ENCODE data around the gene MGAT4B.
"Not testable (repeated sequence)": the region's sequence is repeated elsewhere in the genome, so short reads cannot be mapped to it uniquely, and the experiment has no call there.

The MGAT4B gene

GRCh38 chr5:179806250-179807048 lies at the start of gene MGAT4B:
MGAT4B (minus strand) TSS chr5:179806866; CDS start chr5:179806583, 283 bp downstream.
- peak; percentile 71 for DNase-seq

DNA sequence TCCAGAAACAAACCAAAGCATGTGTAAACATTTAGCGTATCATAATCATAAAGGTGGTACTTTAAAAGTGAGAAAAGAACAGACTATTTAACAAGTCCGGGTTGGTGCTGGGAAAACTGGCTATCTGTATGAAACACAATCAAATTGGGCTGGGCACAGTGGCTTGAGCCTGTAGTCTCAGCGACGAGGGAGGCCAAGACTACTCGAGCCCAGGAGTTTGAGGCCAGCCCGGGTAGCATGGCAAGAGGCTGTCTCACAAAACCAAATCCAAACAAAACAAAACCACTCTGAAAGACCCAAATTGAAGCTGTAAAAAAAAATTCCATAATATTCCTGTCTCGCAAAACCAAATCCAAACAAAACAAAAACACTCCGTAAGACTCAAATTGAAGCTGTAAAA lies 47.7 kb upstream of the MGAT4B start:
- no peak for DNase-seq

GRCh38 chr5:179852993-179853547 lies 46.4 kb upstream of the MGAT4B start:
- DNase-seq: no peak

DNA sequence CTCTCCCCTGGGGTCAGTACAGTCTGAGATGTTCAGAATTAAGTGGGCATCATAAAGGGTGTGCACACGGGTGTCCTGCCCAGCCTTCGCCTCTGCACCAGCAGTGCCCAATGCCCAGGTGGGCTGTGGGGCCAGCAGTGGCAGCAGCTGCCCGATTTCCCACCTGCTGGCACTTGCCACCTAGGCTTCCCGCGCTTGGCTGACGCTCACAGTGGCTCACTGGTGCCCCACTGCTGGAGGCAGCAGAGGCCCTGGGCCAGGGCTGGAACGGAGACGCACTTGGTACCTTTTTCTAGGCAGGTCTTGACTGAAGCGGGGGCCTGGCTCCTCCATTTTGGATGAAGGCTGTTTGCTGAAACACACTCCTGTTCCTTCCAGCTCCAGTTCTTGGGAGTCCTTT lies 35.0 kb upstream of the MGAT4B start:
- no peak for DNase-seq

GRCh38 chr5:179840766-179841165 lies 34.1 kb upstream of the MGAT4B start:
- DNase-seq: no peak

DNA sequence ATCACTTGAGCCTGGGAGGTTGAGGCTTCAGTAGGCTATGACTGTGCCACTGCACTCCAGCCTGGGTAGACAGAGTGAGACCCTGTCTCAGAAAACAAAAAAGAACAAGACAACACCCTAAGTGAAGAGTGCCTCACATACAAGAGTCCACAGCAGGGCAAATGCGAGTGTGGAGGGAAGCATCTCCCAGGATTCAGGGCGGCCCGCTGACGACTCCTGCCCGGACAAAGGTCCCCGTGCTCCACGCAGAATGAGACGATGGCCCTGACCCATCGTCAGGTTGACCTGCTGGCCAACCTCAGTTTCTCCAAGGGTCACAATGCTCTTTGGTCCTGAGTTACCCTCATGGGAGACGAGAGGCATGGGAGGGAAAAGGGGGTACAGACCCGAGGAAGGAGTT lies 33.7 kb upstream of the MGAT4B start:
- no peak for DNase-seq

DNA sequence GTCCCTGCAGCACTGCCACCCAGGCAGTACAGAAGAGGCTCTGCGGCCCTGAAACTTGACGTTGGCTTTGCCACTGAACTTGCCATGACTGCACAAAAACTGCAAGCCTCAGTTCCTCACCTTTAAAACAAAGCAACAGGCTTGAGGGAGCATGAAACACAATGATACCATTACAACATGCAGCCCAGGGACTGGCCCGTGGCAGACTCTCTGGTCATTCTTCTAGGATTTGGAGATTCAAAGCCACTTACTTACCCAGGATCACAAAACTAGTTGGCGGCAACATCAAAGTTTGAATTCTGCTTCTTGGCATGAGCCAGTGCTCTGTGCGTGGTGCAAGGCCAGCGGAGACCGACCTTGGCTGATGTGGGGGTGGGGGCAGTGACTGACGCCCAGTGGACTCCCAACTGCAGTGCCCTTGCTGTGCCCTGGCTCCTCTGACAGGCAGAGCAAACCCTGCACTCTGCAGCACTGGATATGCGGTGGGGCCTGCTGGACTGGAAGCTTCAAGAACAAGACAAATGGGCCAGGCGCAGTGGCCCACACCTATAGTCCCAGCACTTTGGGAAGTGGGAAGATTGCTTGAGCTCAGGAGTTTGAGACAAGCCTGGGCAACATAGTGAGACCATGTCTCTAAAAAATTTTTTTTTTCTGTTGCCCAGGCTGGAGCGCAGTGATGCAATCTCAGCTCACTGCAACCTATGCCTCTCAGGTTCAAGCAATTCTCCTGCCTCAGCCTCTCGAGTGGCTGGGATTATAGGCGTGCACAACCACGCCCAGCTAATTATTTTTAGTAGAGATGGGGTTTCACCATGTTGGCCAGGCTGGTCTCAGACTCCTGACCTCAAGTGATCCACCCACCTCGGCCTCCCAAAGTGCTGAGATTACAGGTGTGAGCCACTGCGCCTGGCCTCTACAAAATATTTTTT lies 32.9 kb upstream of the MGAT4B start:
- DNase-seq: no peak

GRCh38 chr5:179837076-179838011 lies 30.7 kb upstream of the MGAT4B start:
- DNase-seq: no peak

GRCh38 chr5:179836225-179837019 lies 29.8 kb upstream of the MGAT4B start:
- DNase-seq: peak; percentile 59

GRCh38 chr5:179834871-179835270 lies 28.2 kb upstream of the MGAT4B start:
- not testable (repeated sequence) for DNase-seq

- DNase-seq: no peak
These were observed 27.5 kb upstream of the MGAT4B start for GRCh38 chr5:179834120-179834519.

GRCh38 chr5:179833709-179834070 lies 27.0 kb upstream of the MGAT4B start:
- no peak for DNase-seq

DNA sequence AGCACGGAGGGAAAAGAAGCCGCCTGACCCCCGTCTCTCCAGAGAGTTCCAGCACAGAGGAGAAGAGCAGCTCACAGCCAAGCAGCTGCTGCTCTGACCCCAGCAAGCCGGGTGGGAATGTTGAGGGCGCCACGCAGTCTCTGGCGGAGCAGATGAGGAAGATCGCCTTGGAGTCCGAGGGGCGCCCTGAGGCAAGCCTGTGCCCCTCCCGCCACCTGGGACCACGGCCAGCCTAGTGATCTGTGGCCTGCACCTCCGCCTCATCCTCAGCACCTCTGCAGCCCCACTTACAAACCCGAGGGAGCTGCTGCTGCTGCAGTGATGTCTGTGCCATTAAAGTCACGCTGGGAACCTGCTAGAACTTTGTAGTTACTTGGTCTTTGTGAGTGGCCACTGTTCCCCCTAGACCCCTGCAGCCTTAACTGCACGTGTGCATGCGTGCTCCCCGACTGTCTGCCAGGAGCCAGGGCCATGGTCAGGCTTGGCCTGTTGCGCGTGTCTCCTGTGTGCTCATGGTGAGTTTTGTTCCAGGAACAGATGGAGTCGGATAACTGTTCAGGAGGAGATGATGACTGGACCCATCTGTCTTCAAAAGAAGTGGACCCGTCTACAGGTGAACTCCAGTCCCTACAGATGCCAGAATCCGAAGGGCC lies 26.5 kb upstream of the MGAT4B start:
- DNase-seq: no peak

DNA sequence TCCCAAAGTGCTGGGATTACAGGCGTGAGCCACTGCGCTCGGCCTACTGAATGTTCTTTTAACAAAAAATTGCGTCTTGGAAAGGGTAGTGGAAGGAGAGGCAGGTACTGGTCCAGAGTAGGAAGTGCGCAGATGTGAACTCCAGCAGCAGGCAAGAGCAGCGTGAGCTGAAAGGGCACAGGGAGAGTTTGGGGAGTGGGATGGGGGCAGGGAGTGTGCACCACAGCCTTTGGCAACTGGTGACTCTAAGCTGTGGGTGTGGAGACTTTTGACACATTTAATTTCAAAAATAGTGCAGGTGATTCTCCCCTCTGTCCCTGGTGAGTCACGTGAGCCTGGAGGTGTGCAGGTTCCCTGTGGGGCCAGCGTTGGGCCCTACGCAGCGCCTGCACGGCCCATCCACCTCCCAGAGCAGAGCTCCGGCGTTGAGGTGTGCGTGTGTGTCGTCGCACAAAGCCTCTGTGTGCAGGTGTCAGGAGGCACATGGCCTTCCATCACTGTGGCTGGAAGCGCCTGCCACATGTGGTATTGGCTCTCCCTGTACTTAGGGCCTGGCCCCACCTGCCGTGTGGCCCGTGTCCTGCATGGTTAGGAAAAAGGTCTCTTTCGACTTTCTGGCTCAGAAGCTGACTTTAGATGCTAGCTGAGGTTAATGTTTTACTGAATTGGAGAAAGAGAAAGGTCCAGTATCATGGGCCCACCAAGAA lies 25.5 kb upstream of the MGAT4B start:
- DNase-seq: no peak

- DNase-seq: no peak
These were observed 24.3 kb upstream of the MGAT4B start for GRCh38 chr5:179830818-179831468.

- DNase-seq: no peak
These were observed 23.2 kb upstream of the MGAT4B start for GRCh38 chr5:179829732-179830435.

GRCh38 chr5:179828756-179829421 lies 22.2 kb upstream of the MGAT4B start:
- DNase-seq: no peak

DNA sequence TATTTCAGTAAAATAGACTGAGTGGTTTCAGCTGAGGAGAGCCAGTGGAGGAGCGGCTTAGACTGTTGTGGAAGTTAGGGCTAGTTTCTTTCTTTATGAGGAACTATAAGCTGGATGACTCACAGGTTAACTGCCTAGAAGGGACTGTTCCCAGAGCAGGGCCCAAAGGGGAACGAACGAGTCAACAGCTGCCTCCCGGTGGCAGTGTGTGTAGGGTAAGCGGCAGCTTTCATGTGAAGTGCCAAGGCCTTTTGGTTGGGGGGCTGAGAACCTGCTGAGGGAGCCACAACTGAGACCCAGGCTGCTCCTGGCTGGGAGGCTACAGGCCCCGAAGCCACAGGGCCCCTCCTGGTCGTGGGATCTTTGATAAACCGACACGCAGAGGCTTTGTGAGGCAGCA lies 21.0 kb upstream of the MGAT4B start:
- DNase-seq: peak; percentile 70
